ENCODE results near the gene MT2A. TPM values are rescaled to one million over a fixed set of nuclear protein-coding genes. Genes with fewer than 3 reads are reported as not detected.

Gene MT2A
- polyA plus RNA-seq, 1 donor from 2014 or later: not detected

GRCh38 chr16:56600398-56600999 lies 7.9 kb upstream of the MT2A start:
- Histone ChIP-seq H3K9me3 (ENCODE audit: low read length) (no peaks in the 10 kb centered on the region), H3K4me2 (ENCODE audit: low read length) (no peak overlapping the region), H3F3A (ENCODE audit: insufficient read depth, low read length, poor library complexity, severe bottlenecking) (no peaks in the 10 kb centered on the region), H3K9ac (ENCODE audit: low read length) (no peak overlapping the region), H3K36me3 (ENCODE audit: insufficient read depth, low read length) (no peaks in the 10 kb centered on the region), H3K27ac (ENCODE audit: low read length) (no peak overlapping the region), H3K27me3 (ENCODE audit: insufficient read depth, low read depth, low read length) (peaks cover 3% of the 10 kb centered on the region), H2AFZ (ENCODE audit: low read depth, low read length) (no peak overlapping the region), H3K79me2 (replicated peaks; ENCODE audit: insufficient read depth, low read length) (no peaks in the 10 kb centered on the region), H3K4me3 (ENCODE audit: low read length) (no peak overlapping the region), H3K9me2 (ENCODE audit: insufficient read depth, low read length) (no peaks in the 10 kb centered on the region), H4K20me1 (ENCODE audit: insufficient read depth) (no peaks in the 10 kb centered on the region)
- TF ChIP-seq CTCF (IDR thresholded peaks at IDR 0.05; ENCODE audit: poor library complexity, severe bottlenecking): no peak
- no peak for TF ChIP-seq TAF1 (IDR thresholded peaks at IDR 0.05; ENCODE audit: low read depth)
- TF ChIP-seq POLR2AphosphoS5 (IDR thresholded peaks at IDR 0.05): no peak
- no peak for TF ChIP-seq RAD21 (conservative IDR thresholded peaks at IDR 0.05)
- TF ChIP-seq EZH2 (IDR thresholded peaks at IDR 0.05; ENCODE audit: borderline replicate concordance, insufficient read depth, low read length, poor library complexity, severe bottlenecking): no peak
- TF ChIP-seq SMC3 (conservative IDR thresholded peaks at IDR 0.05; ENCODE audit: poor library complexity): no peak
- no peak for TF ChIP-seq REST (IDR thresholded peaks at IDR 0.05; ENCODE audit: borderline replicate concordance)
- no peak for TF ChIP-seq EP300 (conservative IDR thresholded peaks at IDR 0.05; ENCODE audit: poor library complexity, severe bottlenecking)
- no peak for TF ChIP-seq MXI1 (conservative IDR thresholded peaks at IDR 0.05; ENCODE audit: poor library complexity, severe bottlenecking)

- Histone ChIP-seq H4K20me1 (ENCODE audit: insufficient read depth) (no peaks in the 10 kb centered on the region), H3K4me3 (ENCODE audit: low read length) (no peak overlapping the region), H3K27me3 (ENCODE audit: insufficient read depth, low read depth, low read length) (peaks cover 3% of the 10 kb centered on the region), H3K27ac (ENCODE audit: low read length) (no peak overlapping the region), H3F3A (ENCODE audit: insufficient read depth, low read length, poor library complexity, severe bottlenecking) (no peaks in the 10 kb centered on the region), H3K79me2 (replicated peaks; ENCODE audit: insufficient read depth, low read length) (no peaks in the 10 kb centered on the region), H3K9ac (ENCODE audit: low read length) (no peak overlapping the region), H2AFZ (ENCODE audit: low read depth, low read length) (no peak overlapping the region), H3K9me3 (ENCODE audit: low read length) (no peaks in the 10 kb centered on the region), H3K9me2 (ENCODE audit: insufficient read depth, low read length) (no peaks in the 10 kb centered on the region), H3K4me2 (ENCODE audit: low read length) (no peak overlapping the region), H3K36me3 (ENCODE audit: insufficient read depth, low read length) (no peaks in the 10 kb centered on the region)
- TF ChIP-seq RAD21 (conservative IDR thresholded peaks at IDR 0.05) (no peak), REST (IDR thresholded peaks at IDR 0.05; ENCODE audit: borderline replicate concordance) (no peak), SMC3 (conservative IDR thresholded peaks at IDR 0.05; ENCODE audit: poor library complexity) (no peak), EP300 (conservative IDR thresholded peaks at IDR 0.05; ENCODE audit: poor library complexity, severe bottlenecking) (no peak), POLR2AphosphoS5 (IDR thresholded peaks at IDR 0.05) (no peak), EZH2 (IDR thresholded peaks at IDR 0.05; ENCODE audit: borderline replicate concordance, insufficient read depth, low read length, poor library complexity, severe bottlenecking) (no peak), CTCF (IDR thresholded peaks at IDR 0.05; ENCODE audit: poor library complexity, severe bottlenecking) (no peak), MXI1 (conservative IDR thresholded peaks at IDR 0.05; ENCODE audit: poor library complexity, severe bottlenecking) (no peak)
These were observed 7.1 kb upstream of the MT2A start for GRCh38 chr16:56601325-56601724.

All from neural cell (in vitro differentiated cells).